Osteocyte (in vitro differentiated cells): ENCODE measurements around the gene LPIN1. TPM values are rescaled to one million over a fixed set of nuclear protein-coding genes. Genes with fewer than 3 reads are reported as not detected.

Experiments
- DNase-seq: peaks from one replicate; pipeline ENCODE4 v3.0.0; 2021; ENCODE audit warnings: mixed read lengths; ENCODE audit not compliant: unreplicated experiment; ENCODE audit errors: extremely low spot score
- H3K27ac Mint-ChIP-seq: one replicate; pipeline ENCODE4 v1.8.0; 2021; ENCODE audit warnings: mild to moderate bottlenecking, mixed read lengths; ENCODE audit not compliant: unreplicated experiment
- H3K27me3 Mint-ChIP-seq: one replicate; pipeline ENCODE4 v1.8.0; 2021; ENCODE audit warnings: mixed read lengths; ENCODE audit not compliant: unreplicated experiment
- H3K36me3 Mint-ChIP-seq: one replicate; pipeline ENCODE4 v1.8.0; 2021; ENCODE audit warnings: mixed read lengths; ENCODE audit not compliant: unreplicated experiment
- H3K4me1 Mint-ChIP-seq: one replicate; pipeline ENCODE4 v1.8.0; 2021; ENCODE audit warnings: mixed read lengths; ENCODE audit not compliant: unreplicated experiment
- H3K4me3 Mint-ChIP-seq: one replicate; pipeline ENCODE4 v1.8.0; 2021; ENCODE audit warnings: mild to moderate bottlenecking, moderate library complexity, mixed read lengths; ENCODE audit not compliant: unreplicated experiment
- H3K9me3 Mint-ChIP-seq: one replicate; pipeline ENCODE4 v1.8.0; 2021; ENCODE audit warnings: mixed read lengths; ENCODE audit not compliant: unreplicated experiment
- long read RNA-seq: library from polyadenylated mRNA; unstranded; transcript quantifications from one replicate; pipeline ENCODE4 v2.0.0, GENCODE V29; 2021
- total RNA-seq: library from RNA; stranded (reverse); gene quantifications from 2 replicates; pipeline ENCODE4 v1.2.1, GENCODE V29; 2021
- TF ChIP-seq, protein P1 (sequence below): fragments of 200-600 bp; sonication (generic); IDR thresholded peaks from 2 replicates; pipeline ENCODE4 v1.5.0; 2021; ENCODE audit warnings: antibody characterized with exemption, mild to moderate bottlenecking, moderate library complexity

LPIN1 gene, protein sequence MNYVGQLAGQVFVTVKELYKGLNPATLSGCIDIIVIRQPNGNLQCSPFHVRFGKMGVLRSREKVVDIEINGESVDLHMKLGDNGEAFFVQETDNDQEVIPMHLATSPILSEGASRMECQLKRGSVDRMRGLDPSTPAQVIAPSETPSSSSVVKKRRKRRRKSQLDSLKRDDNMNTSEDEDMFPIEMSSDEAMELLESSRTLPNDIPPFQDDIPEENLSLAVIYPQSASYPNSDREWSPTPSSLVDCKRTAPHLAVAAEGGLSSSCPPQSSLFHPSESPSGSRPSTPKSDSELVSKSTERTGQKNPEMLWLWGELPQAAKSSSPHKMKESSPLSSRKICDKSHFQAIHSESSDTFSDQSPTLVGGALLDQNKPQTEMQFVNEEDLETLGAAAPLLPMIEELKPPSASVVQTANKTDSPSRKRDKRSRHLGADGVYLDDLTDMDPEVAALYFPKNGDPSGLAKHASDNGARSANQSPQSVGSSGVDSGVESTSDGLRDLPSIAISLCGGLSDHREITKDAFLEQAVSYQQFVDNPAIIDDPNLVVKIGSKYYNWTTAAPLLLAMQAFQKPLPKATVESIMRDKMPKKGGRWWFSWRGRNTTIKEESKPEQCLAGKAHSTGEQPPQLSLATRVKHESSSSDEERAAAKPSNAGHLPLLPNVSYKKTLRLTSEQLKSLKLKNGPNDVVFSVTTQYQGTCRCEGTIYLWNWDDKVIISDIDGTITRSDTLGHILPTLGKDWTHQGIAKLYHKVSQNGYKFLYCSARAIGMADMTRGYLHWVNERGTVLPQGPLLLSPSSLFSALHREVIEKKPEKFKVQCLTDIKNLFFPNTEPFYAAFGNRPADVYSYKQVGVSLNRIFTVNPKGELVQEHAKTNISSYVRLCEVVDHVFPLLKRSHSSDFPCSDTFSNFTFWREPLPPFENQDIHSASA
- total RNA-seq, result 24.1 and 26.7 TPM in 2 replicates
- long read RNA-seq, full-length matches to known transcripts, result 21 of 47 reads
- long read RNA-seq, partial matches to known transcripts, result 20 of 47 reads
- long read RNA-seq, other reads (novel, unspliced or antisense), result 6 of 47 reads

DNA sequence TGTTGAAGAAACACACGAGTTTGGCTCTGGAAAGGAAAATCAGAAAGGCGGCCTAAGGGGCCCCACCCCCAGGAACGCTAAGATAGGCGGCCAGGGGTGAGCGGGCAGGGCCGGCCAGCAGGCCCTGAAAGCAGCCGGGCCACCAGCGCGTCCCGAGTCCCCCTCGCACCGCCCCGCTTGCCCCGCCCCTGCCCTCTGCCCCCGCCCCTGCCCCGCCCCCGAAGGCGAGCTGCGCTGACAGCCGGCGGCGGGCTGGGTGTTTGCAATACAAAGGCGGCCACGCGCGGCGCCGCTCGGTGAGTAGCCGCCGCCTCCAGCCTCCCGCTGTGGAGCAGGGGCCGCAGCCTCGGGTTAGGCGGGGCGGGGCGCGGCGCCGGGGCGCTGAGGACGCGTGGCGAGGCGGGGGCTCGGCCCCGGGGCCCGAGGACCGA lies at the start of gene LPIN1:
LPIN1 (plus strand) TSS at position 257 of the 431 bp plus-strand sequence. CDS start 18,910 bp downstream, outside the sequence.
- peaks cover 63% of the 10 kb centered on the region for H3K4me1 Mint-ChIP-seq
- H3K36me3 Mint-ChIP-seq, result no peaks in the 10 kb centered on the region
- H3K27me3 Mint-ChIP-seq, result no peaks in the 10 kb centered on the region
- TF ChIP-seq, protein P1, sequence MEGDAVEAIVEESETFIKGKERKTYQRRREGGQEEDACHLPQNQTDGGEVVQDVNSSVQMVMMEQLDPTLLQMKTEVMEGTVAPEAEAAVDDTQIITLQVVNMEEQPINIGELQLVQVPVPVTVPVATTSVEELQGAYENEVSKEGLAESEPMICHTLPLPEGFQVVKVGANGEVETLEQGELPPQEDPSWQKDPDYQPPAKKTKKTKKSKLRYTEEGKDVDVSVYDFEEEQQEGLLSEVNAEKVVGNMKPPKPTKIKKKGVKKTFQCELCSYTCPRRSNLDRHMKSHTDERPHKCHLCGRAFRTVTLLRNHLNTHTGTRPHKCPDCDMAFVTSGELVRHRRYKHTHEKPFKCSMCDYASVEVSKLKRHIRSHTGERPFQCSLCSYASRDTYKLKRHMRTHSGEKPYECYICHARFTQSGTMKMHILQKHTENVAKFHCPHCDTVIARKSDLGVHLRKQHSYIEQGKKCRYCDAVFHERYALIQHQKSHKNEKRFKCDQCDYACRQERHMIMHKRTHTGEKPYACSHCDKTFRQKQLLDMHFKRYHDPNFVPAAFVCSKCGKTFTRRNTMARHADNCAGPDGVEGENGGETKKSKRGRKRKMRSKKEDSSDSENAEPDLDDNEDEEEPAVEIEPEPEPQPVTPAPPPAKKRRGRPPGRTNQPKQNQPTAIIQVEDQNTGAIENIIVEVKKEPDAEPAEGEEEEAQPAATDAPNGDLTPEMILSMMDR, result no peak
- DNase-seq, result peak; percentile 94
- peak within 1 kb of the TSS; percentile 73 for H3K27ac Mint-ChIP-seq
- no peaks in the 10 kb centered on the region for H3K9me3 Mint-ChIP-seq
- H3K4me3 Mint-ChIP-seq, result peak within 1 kb of the TSS; percentile 75

DNA sequence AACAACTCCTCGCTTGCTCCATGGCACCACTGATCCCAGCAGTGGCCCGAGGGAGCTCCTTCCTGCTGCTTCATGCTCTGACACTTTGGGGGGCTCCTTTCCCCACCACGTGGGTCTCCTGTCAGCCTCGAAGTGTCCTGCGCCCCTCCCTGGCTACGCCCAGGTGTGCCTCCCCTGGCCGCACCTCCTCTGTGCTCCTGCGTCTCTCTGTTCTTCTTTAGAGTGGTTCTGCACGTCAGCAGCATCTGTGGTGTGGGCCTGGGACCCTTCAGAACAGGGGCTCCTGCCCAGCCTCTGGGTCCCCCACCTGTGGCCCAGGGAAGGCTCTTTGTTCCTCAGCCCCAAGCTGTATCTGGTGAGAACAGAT lies 49.7 kb upstream of the LPIN1 start:
- Mint-ChIP-seq H3K4me1 (peaks cover 12% of the 10 kb centered on the region), H3K27ac (no peak overlapping the region), H3K9me3 (no peaks in the 10 kb centered on the region), H3K36me3 (no peaks in the 10 kb centered on the region), H3K4me3 (no peak overlapping the region), H3K27me3 (peaks cover 2% of the 10 kb centered on the region)
- DNase-seq, result no peak
- TF ChIP-seq, protein P1, result no peak

DNA sequence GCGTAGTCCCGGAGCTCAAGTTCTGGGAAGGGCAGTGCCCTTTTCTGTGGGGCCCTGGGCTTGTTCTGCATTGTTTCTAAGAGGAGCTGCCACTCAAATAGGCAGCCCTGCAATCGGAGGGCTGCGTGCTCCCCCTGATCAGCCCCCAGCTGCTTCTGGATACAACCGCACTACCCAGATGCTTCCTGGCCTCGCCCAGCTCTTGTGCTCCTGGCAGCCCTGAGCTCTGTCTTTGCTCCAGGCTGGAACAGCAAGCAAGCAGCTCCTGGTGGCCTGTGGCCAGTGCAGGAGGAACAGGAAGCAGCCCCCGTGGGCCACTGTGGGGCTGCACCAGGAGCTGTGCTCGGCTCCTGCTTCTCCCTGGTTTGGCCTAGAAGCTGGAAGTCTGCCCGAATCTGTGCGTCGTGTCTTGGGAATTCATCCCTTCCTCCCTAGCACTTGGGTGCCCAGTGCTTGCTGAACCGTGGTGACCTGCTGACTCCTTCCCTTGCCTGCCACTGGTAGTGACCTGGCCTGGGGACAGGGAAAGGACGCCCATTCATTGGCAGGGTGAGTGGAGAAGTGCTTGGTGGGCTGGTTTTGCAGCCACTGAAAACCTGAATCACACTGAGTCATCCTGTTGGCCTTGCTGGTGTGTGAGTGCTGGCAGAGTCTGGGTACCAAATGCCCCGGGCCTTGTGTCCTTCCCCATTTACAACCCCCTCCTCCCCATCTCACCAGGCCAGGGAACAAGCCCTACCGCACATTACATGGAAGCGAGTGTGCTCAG lies 49.1 kb upstream of the LPIN1 start:
- DNase-seq, result no peak
- Mint-ChIP-seq H3K4me3 (no peak overlapping the region), H3K4me1 (peaks cover 12% of the 10 kb centered on the region), H3K27ac (no peak overlapping the region), H3K27me3 (peaks cover 2% of the 10 kb centered on the region), H3K36me3 (no peaks in the 10 kb centered on the region), H3K9me3 (no peaks in the 10 kb centered on the region)
- TF ChIP-seq, protein P1, result no peak

DNA sequence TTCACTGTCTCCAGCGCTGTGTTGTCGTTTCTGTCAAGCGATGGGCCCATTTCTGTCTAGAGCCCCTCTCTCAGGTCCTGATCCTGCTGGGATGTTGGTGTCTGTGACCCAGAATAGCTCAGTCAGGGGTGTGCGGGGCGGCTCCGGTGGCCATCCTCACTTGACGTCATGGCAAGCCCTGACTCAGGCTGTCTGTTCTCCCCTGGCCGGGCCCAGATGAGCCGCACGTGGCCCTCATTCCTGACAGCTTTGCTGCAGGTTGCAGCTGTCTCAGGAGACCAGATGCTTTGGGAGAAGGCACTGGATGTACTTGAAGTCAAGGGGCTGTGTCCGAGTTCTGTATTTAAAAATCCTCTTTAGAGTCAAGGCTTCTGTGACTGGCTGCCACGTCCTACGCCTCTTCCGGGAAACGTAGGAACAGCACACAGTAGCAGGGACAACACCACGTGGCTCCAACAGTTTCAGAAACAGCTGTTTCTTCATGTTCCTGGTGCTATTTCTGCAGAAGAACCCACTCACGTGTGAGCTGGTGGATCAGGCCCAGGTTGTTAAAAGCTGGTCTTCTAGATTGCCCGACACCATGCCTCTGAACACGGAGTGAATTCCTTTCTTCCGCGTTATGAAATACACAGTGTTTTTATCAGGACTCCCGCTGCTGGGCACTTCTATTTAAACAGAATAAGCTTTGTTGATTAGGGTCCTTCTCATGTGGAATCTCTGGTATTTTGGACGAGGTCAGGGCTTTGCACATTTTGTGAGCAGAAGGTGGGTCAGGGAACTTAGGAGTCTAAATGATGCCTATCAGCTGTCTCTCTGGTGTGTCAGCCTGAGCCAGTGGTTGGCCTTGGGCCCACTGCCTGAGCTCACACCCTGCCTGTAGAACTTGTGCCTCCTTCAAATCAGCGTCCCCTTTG lies 48.2 kb upstream of the LPIN1 start:
- Mint-ChIP-seq H3K9me3 (no peaks in the 10 kb centered on the region), H3K4me1 (peaks cover 12% of the 10 kb centered on the region), H3K36me3 (no peaks in the 10 kb centered on the region), H3K4me3 (no peak overlapping the region), H3K27ac (no peak overlapping the region), H3K27me3 (peaks cover 2% of the 10 kb centered on the region)
- TF ChIP-seq, protein P1, result no peak
- DNase-seq, result no peak
